Lower lobe of right lung (tissue), 2 donors: ENCODE results near the gene PARVA. TPM values are rescaled to one million over a fixed set of nuclear protein-coding genes. Genes with fewer than 3 reads are reported as not detected.

Experiments
- ATAC-seq, 2 donors: fragments of 200-7000 bp; cut with Tn5 transposase; one replicate each; pipeline ENCODE4 v1.9.1; 2020 to 2022; ENCODE audit warnings: mild to moderate bottlenecking in 2 of 2, moderate library complexity in 2 of 2
- DNase-seq: peaks from one replicate; pipeline ENCODE4 v3.0.0-alpha.2; 2020
- H3K27ac ChIP-seq: fragments of 200-600 bp; one replicate; pipeline ENCODE4 v1.8.0; 2022
- H3K27me3 ChIP-seq: fragments of 200-600 bp; one replicate; pipeline ENCODE4 v1.8.0; 2022; ENCODE audit warnings: low read depth
- H3K36me3 ChIP-seq: fragments of 200-600 bp; one replicate; pipeline ENCODE4 v1.8.0; 2022; ENCODE audit warnings: mild to moderate bottlenecking
- H3K4me1 ChIP-seq: fragments of 200-600 bp; one replicate; pipeline ENCODE4 v1.8.0; 2022
- H3K4me3 ChIP-seq: fragments of 200-600 bp; one replicate; pipeline ENCODE4 v1.8.0; 2022; ENCODE audit warnings: mild to moderate bottlenecking
- H3K9me3 ChIP-seq: fragments of 200-600 bp; one replicate; pipeline ENCODE4 v1.8.0; 2022
- intact Hi-C: fragments of 100-400 bp; cut with DNase I; formaldehyde crosslinking; loops from one replicate; pipeline ENCODE4 v1.11.0; 2022
- total RNA-seq: library from RNA; stranded (reverse); fragmentation: NEBNext Ultra II Directional; extraction: Animal tissue kit (Norgen Biotek cat#: 25700); gene quantifications from one replicate; pipeline ENCODE4 v1.2.1, GENCODE V29; 2021
- TF ChIP-seq, protein P1 (sequence below): fragments of 200-600 bp; IDR thresholded peaks from one replicate; pipeline ENCODE4 v1.8.0; 2022; ENCODE audit warnings: antibody characterized with exemption, mild to moderate bottlenecking
- donor health status: DM: no; HTN: yes; CAD: no; lungs with severe emphysema.

PARVA gene
- total RNA-seq, 1 donor from 2014 or later: 58.3 TPM

DNA sequence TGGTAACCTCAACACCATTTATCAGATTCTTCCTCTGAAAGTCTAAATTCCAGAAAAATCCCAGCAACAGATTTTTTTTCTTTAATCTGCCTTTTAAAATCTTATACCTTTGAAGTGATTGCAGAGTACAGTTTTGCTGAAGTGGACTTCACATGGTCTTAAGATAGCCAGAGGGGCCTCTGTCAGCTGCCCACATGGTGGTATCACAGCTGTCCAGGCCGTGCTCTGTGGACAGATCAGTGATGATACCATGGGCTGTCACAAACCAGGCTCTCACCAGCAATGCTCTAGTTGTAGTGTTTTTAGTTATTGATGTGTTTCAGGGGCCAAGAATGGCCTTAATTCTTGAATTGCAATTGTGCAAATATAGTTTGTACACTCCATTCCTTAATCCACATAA, 44.0 kb downstream of the PARVA start:
- H3K27ac ChIP-seq: no peak overlapping the region
- DNase-seq (no peak), ATAC-seq (no peak)
- peaks cover 8% of the 10 kb centered on the region for H3K4me1 ChIP-seq
- H3K9me3 ChIP-seq: no peaks in the 10 kb centered on the region
- intact Hi-C loops: no loop called here
- TF ChIP-seq, protein P1, sequence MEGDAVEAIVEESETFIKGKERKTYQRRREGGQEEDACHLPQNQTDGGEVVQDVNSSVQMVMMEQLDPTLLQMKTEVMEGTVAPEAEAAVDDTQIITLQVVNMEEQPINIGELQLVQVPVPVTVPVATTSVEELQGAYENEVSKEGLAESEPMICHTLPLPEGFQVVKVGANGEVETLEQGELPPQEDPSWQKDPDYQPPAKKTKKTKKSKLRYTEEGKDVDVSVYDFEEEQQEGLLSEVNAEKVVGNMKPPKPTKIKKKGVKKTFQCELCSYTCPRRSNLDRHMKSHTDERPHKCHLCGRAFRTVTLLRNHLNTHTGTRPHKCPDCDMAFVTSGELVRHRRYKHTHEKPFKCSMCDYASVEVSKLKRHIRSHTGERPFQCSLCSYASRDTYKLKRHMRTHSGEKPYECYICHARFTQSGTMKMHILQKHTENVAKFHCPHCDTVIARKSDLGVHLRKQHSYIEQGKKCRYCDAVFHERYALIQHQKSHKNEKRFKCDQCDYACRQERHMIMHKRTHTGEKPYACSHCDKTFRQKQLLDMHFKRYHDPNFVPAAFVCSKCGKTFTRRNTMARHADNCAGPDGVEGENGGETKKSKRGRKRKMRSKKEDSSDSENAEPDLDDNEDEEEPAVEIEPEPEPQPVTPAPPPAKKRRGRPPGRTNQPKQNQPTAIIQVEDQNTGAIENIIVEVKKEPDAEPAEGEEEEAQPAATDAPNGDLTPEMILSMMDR: no peak
- no peaks in the 10 kb centered on the region for H3K27me3 ChIP-seq
- no peak overlapping the region for H3K4me3 ChIP-seq
- no peaks in the 10 kb centered on the region for H3K36me3 ChIP-seq

DNA sequence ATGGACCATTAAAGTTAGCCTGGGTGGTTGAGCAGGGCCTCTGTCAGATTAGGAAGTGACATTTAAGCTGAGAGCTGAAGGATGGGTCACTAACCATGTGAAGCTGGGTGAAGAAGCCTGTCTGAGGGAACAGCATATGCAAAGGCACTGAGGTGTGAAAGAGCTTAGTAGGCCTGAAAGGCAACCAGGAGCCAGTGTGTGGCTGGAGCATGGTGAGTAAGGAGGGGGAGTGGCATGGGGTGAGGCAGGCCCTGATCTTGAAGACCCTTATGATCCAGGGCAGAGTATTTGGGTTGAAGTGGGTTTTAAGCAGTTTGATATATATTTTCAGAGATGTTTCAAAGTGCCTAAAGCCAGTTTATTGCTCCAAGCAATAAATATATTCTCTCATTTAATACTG, 48.8 kb downstream of the PARVA start:
- TF ChIP-seq, protein P1: no peak
- intact Hi-C loops: no loop called here
- Histone ChIP-seq H3K27ac (no peak overlapping the region), H3K27me3 (no peaks in the 10 kb centered on the region), H3K4me3 (no peak overlapping the region), H3K36me3 (no peaks in the 10 kb centered on the region), H3K9me3 (no peaks in the 10 kb centered on the region), H3K4me1 (peaks cover 8% of the 10 kb centered on the region)
- no peak for DNase-seq
- ATAC-seq: no peak

- intact Hi-C loops: no loop called here
- TF ChIP-seq, protein P1: no peak
- ATAC-seq (no peak), DNase-seq (no peak)
- Histone ChIP-seq H3K4me3 (no peak overlapping the region), H3K36me3 (no peaks in the 10 kb centered on the region), H3K27ac (no peak overlapping the region), H3K4me1 (peaks cover 29% of the 10 kb centered on the region), H3K27me3 (no peaks in the 10 kb centered on the region), H3K9me3 (no peaks in the 10 kb centered on the region)
Measured at GRCh38 chr11:12429155-12429554, 51.8 kb downstream of the PARVA start.

DNA sequence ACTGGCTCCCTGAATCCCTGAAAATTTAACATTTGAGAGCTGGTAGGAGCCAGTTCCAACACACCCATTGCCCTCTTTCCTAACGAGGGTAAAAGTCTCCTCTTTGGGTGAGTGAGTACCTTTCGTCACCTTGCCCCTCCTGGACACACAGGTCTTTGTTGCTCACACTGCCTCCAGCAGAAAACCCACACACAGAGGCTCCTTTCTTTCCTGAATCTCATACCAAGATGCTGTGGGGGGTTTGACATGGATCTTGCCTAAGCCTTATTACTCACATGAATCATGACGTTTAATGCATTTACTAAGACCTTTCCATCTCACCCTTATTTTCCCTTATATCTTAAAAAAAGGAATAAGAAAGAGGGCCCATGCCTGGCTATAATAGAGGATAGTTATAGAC, 53.0 kb downstream of the PARVA start:
- H3K27ac ChIP-seq: peak overlapping the region; percentile 32
- H3K27me3 ChIP-seq: no peaks in the 10 kb centered on the region
- peak in 1 of 2 donors; percentile 4 for ATAC-seq
- no peak for DNase-seq
- H3K9me3 ChIP-seq: no peaks in the 10 kb centered on the region
- H3K4me3 ChIP-seq: no peak overlapping the region
- no peaks in the 10 kb centered on the region for H3K36me3 ChIP-seq
- intact Hi-C loops: no loop called here
- H3K4me1 ChIP-seq: peaks cover 38% of the 10 kb centered on the region
- TF ChIP-seq, protein P1: no peak

DNA sequence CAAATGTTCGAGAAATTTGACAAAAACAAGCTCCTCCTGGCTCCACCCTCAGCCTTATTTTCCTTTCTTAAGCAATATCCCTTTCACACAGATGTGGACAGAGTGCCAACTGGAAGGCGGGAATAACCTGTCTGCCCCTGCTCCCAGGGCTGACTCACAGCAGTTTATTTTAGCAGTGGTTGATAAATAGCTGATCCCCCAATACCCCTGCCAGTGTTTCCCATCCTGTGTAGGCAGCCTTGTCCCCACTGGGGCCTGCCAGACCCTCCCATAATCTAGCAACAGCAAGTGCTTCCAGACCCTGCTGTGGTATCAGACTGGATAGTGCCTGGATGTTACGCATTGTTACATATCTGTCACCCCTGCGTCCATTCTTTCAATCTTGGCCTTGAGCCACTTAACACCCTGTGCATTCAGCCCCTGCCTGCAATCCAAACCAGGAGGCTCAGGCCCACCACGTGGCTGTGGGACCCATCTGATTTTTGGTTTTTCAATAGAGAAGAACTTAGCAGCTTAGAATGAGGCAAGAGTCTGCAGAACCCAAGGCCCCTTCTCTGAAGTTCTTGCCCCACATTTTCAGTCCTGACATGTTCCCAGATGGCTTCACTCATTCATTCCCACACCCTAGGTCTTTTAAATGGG, 53.7 kb downstream of the PARVA start:
- DNase-seq: no peak
- intact Hi-C loops: no loop called here

More for the DNA sequence above, 53.7 kb downstream of the PARVA start:
- peak; percentile 75 to 87 for ATAC-seq
- Histone ChIP-seq H3K4me3 (no peak overlapping the region), H3K27ac (no peak overlapping the region), H3K36me3 (no peaks in the 10 kb centered on the region), H3K9me3 (no peaks in the 10 kb centered on the region), H3K4me1 (peaks cover 43% of the 10 kb centered on the region), H3K27me3 (no peaks in the 10 kb centered on the region)
- TF ChIP-seq, protein P1: no peak
